Daoy (cell line): ENCODE data around the gene TBX4. TPM values are rescaled to one million over a fixed set of nuclear protein-coding genes. Genes with fewer than 3 reads are reported as not detected.

Experiments
- DNase-seq: peaks from one replicate; pipeline ENCODE4 v3.0.0-alpha.2; 2015; ENCODE audit warnings: low read depth
- total RNA-seq: library from RNA; depleted of rRNA; stranded (reverse); fragments of >200 nt; shearing (Covaris generic); gene quantifications from 2 replicates; pipeline ENCODE4 v1.2.3, GENCODE V29; 2014

The TBX4 gene
- total RNA-seq, 1 experiment from 2014 or later, result not detected

- no peak for DNase-seq
Measured at GRCh38 chr17:61465550-61466237, 13.5 kb downstream of the TBX4 start.

- DNase-seq, result no peak
Measured at GRCh38 chr17:61466246-61466645, 14.0 kb downstream of the TBX4 start.

GRCh38 chr17:61467416-61468262, 15.4 kb downstream of the TBX4 start:
- DNase-seq, result peak; percentile 56

GRCh38 chr17:61468263-61468907, 16.2 kb downstream of the TBX4 start:
- no peak for DNase-seq

GRCh38 chr17:61469474-61469873, 17.3 kb downstream of the TBX4 start:
- DNase-seq, result no peak

GRCh38 chr17:61469949-61470348, 17.7 kb downstream of the TBX4 start:
- no peak for DNase-seq

GRCh38 chr17:61470530-61471136, 18.4 kb downstream of the TBX4 start:
- DNase-seq, result no peak

- peak; percentile 39 for DNase-seq
Measured at GRCh38 chr17:61474235-61474927, 22.2 kb downstream of the TBX4 start.

- DNase-seq, result no peak
Measured at GRCh38 chr17:61474934-61475333, 22.7 kb downstream of the TBX4 start.

- no peak for DNase-seq
Measured at GRCh38 chr17:61475726-61476125, 23.5 kb downstream of the TBX4 start.

GRCh38 chr17:61476476-61477203, 24.4 kb downstream of the TBX4 start:
- no peak for DNase-seq

GRCh38 chr17:61477204-61477834, 25.1 kb downstream of the TBX4 start:
- DNase-seq, result no peak

GRCh38 chr17:61478026-61478789, 26.0 kb downstream of the TBX4 start:
- DNase-seq, result no peak

- DNase-seq, result no peak
Measured at GRCh38 chr17:61478790-61479492, 26.7 kb downstream of the TBX4 start.

- DNase-seq, result no peak
Measured at GRCh38 chr17:61479493-61480413, 27.5 kb downstream of the TBX4 start.

- DNase-seq, result no peak
Measured at GRCh38 chr17:61480414-61480807, 28.2 kb downstream of the TBX4 start.

- no peak for DNase-seq
Measured at GRCh38 chr17:61481421-61481820, 29.2 kb downstream of the TBX4 start.

GRCh38 chr17:61482467-61482866, 30.2 kb downstream of the TBX4 start:
- DNase-seq, result no peak
